Breast epithelium (tissue), 4 donors: ENCODE measurements around the gene NHLRC4. TPM values are rescaled to one million over a fixed set of nuclear protein-coding genes. Genes with fewer than 3 reads are reported as not detected.
A peak's percentile ranks its signal among the peaks of the same experiment; 100 is the strongest.

Experiments
- DNase-seq, 2 donors: peaks; one replicate each; pipeline ENCODE4 v3.0.0-alpha.2; 2019; ENCODE audit warnings: low spot score in 2 of 2
- H3K27ac ChIP-seq, 2 donors: fragments of 200-600 bp; sonication (generic) in 1 of 2; one replicate each; pipeline ENCODE4 v1.5.1; 2016 to 2019; ENCODE audit warnings: mild to moderate bottlenecking in 1 of 2
- H3K27me3 ChIP-seq, 2 donors: fragments of 200-600 bp; sonication (generic) in 1 of 2; one replicate each; pipeline versions ENCODE4 v1.5.1 to v1.6.0; 2017 to 2019; ENCODE audit warnings: control low read depth in 1 of 2, mild to moderate bottlenecking in 1 of 2
- H3K36me3 ChIP-seq: fragments of 200-600 bp; one replicate; pipeline ENCODE4 v1.5.1; 2019
- H3K4me1 ChIP-seq, 2 donors: fragments of 200-600 bp; sonication (generic); one replicate each; pipeline ENCODE4 v1.5.1; 2016 to 2019; ENCODE audit warnings: control low read depth in 1 of 2
- H3K4me3 ChIP-seq, 3 donors: fragments of 200-600 bp; sonication (generic); 1 replicate in 2 of 3; 2 replicates in 1 of 3; pipeline ENCODE4 v1.5.1; 2016 to 2019; ENCODE audit warnings: mild to moderate bottlenecking in 3 of 3, moderate library complexity in 2 of 3
- H3K9me3 ChIP-seq, 2 donors: fragments of 200-600 bp; sonication (generic) in 1 of 2; one replicate each; pipeline ENCODE4 v1.5.1; 2016 to 2019; ENCODE audit warnings: control low read depth in 1 of 2
- CTCF ChIP-seq, 3 donors: fragments of 450-650 bp; IDR thresholded peaks; one replicate each; pipeline ENCODE4 v1.5.1; 2016 to 2017; ENCODE audit warnings: antibody characterized with exemption in 3 of 3, mild to moderate bottlenecking in 3 of 3, moderate library complexity in 3 of 3
- POLR2A ChIP-seq: fragments of 450-650 bp; IDR thresholded peaks from one replicate; pipeline ENCODE4 v1.6.1; 2016; ENCODE audit warnings: antibody characterized with exemption, mild to moderate bottlenecking, moderate library complexity
- POLR2AphosphoS5 ChIP-seq, 3 donors: sonication (generic); formaldehyde crosslinking; IDR thresholded peaks; one replicate each; pipeline ENCODE4 v1.6.1; 2017; ENCODE audit warnings: antibody characterized with exemption in 3 of 3
- intact Hi-C: fragments of 100-400 bp; cut with DNase I; formaldehyde crosslinking; loops from one replicate; pipeline ENCODE4 v1.15.1; 2023; ENCODE audit warnings: low total_unique reads
- total RNA-seq, 3 donors: library from RNA; depleted of rRNA; stranded (reverse); fragments of >200 nt; gene quantifications; one replicate each; pipeline ENCODE4 v1.1.0, GENCODE V29; 2016

The NHLRC4 gene
- total RNA-seq, 3 donors from 2014 or later = 0.32 to 1.9 (median 0.66) TPM

- Histone ChIP-seq H3K27ac (no peak overlapping the region), H3K36me3 (no peaks in the 10 kb centered on the region), H3K4me1 (no peaks in the 10 kb centered on the region), H3K4me3 (no peak overlapping the region), H3K9me3 (no peaks in the 10 kb centered on the region), H3K27me3 (no peaks in the 10 kb centered on the region)
- TF ChIP-seq CTCF (IDR thresholded peaks at IDR 0.05) (no peak), POLR2A (no peak), POLR2AphosphoS5 (IDR thresholded peaks at IDR 0.05) (no peak)
- no peak for DNase-seq
- intact Hi-C loops = no loop called here
These were observed 42.5 kb downstream of the NHLRC4 start for GRCh38 chr16:609316-609715.

GRCh38 chr16:609984-610383 is 43.2 kb downstream of the NHLRC4 start:
- no peak for DNase-seq
- TF ChIP-seq POLR2AphosphoS5 (IDR thresholded peaks at IDR 0.05) (no peak), POLR2A (no peak), CTCF (IDR thresholded peaks at IDR 0.05) (no peak)
- Histone ChIP-seq H3K4me3 (no peak overlapping the region), H3K27ac (peak overlapping the region in 1 of 2 donors; percentile 13), H3K9me3 (no peaks in the 10 kb centered on the region), H3K36me3 (no peaks in the 10 kb centered on the region), H3K27me3 (no peaks in the 10 kb centered on the region), H3K4me1 (no peaks in the 10 kb centered on the region)
- intact Hi-C loops = no loop called here

GRCh38 chr16:610513-611381 is 43.9 kb downstream of the NHLRC4 start:
- Histone ChIP-seq H3K4me3 (peak overlapping the region in 1 of 3 donors; percentile 21), H3K27me3 (no peaks in the 10 kb centered on the region), H3K27ac (peak overlapping the region in 1 of 2 donors; percentile 9), H3K36me3 (no peaks in the 10 kb centered on the region), H3K9me3 (no peaks in the 10 kb centered on the region), H3K4me1 (no peaks in the 10 kb centered on the region)
- TF ChIP-seq POLR2A = no peak
- peak in 2 of 3 donors; percentile 57 to 78 for TF ChIP-seq CTCF (IDR thresholded peaks at IDR 0.05)
- DNase-seq = no peak
- intact Hi-C loops = no loop called here

GRCh38 chr16:615122-615521 is 48.3 kb downstream of the NHLRC4 start:
- no peak overlapping the region for H3K4me3 ChIP-seq
- no peaks in the 10 kb centered on the region for H3K27me3 ChIP-seq
- no peak for DNase-seq
- no peaks in the 10 kb centered on the region for H3K4me1 ChIP-seq
- intact Hi-C loops = no loop called here
- no peaks in the 10 kb centered on the region for H3K9me3 ChIP-seq
- H3K36me3 ChIP-seq = no peaks in the 10 kb centered on the region
- no peak overlapping the region for H3K27ac ChIP-seq
- TF ChIP-seq CTCF (IDR thresholded peaks at IDR 0.05) (no peak), POLR2A (no peak), POLR2AphosphoS5 (IDR thresholded peaks at IDR 0.05) (no peak)

- no peaks in the 10 kb centered on the region for H3K27me3 ChIP-seq
- DNase-seq = no peak
- H3K27ac ChIP-seq = no peak overlapping the region
- TF ChIP-seq CTCF (IDR thresholded peaks at IDR 0.05) (no peak), POLR2A (no peak), POLR2AphosphoS5 (IDR thresholded peaks at IDR 0.05) (no peak)
- H3K4me1 ChIP-seq = peaks cover 4% of the 10 kb centered on the region in 2 donors
- no peak overlapping the region for H3K4me3 ChIP-seq
- intact Hi-C loops = no loop called here
- H3K9me3 ChIP-seq = no peaks in the 10 kb centered on the region
- no peaks in the 10 kb centered on the region for H3K36me3 ChIP-seq
These were observed 50.2 kb downstream of the NHLRC4 start for GRCh38 chr16:616733-617586.
